Measurements from ENCODE around the gene DYTN.

DYTN gene

DNA sequence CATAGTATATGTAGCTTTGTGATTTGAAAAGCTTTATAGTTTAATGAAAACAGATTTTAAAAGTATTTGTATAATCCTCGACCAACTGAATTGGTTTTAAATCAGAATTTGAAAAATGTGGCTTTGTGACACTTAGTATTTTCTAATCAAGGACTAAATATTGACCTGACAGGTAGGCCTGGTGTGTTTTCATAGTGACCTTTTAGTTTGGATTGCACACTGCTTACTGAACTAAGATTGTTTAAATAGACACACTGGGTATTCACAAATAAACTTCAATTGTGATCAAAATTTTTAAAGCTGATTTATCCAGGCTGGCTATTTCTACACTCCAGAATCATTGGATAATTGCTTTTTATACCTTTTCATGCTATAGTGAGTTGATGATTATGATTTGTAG lies 107.7 kb downstream of the DYTN start:
- no peak for DNase-seq

DNA sequence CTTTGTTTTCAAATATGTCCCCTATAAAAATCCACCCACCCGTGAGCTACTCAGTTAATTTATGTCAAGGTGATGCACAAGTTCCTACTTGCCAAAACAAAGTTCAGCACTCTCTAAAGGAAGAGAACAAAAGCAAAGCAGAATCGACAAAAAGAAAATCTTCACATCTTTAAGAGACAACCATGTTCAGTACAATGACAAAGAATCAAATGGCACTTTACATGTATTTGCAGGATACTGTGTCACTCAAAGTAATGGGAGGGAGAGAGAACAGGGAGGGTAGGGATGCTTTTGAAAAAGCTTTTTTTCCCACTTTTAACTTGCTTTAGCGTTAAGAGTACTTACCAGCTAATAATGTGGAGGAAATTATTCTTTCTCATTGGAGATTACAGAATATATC lies 115.0 kb downstream of the DYTN start:
- DNase-seq: no peak

All from NCI-H2227 treated with DMSO at 0.1 percent for 48 hours (cell line).